ENCODE data around the gene ARHGEF25.
"Not testable (repeated sequence)": the region's sequence is repeated elsewhere in the genome, so short reads cannot be mapped to it uniquely, and the experiment has no call there.

The ARHGEF25 gene

GRCh38 chr12:57638096-57638495, 26.9 kb downstream of the ARHGEF25 start:
- Mint-ChIP-seq H3K4me1 (ENCODE audit: low read depth) (peaks cover 7% of the 10 kb centered on the region), H3K4me3 (no peak overlapping the region), H3K36me3 (ENCODE audit: low read depth) (no peaks in the 10 kb centered on the region), H3K9me3 (no peaks in the 10 kb centered on the region), H3K27ac (no peak overlapping the region), H3K27me3 (ENCODE audit: low read depth) (peaks cover 47% of the 10 kb centered on the region)
- no peak for DNase-seq (ENCODE audit: low spot score)

DNA sequence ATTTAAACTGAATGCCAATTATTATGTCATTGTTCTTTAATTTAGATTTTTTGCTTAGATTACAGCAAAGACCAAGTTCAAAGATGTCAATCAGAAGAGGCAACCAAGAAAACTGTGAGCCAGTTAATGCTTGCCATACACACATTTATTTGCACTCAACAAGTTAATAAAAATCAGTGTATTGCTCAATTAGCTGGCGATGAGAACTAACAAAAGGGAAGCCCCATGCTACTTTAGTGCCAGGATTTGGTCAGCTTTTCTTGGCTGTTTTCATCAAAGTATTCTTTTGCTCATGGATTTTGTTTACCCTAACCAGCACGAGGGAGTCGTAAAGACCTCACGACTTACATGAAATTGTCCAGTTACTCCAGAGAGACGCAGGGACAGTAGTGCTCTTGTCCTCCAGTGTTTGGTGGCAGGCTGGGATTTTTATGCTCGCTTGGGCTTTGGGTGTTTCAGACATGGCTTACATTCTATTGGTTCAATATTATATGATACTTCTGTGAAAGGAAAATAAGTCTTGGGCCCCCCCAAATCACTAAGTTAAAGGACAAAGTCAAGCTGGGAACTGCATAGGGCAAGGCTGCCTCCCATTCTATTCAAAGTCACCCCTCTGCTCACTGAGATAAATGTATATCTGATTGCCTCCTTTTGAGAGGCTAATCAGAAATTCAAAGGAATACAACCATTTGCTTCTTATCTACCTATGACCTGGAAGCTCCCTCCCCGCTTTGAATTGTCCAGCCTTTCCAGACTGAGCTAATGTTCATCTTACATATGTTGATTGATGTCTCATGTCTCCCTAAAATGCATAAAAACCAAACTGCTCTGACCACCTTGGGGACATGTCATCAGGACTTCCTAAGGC, 29.2 kb downstream of the ARHGEF25 start:
- H3K27me3 Mint-ChIP-seq (ENCODE audit: low read depth), result peaks cover 33% of the 10 kb centered on the region
- H3K36me3 Mint-ChIP-seq (ENCODE audit: low read depth), result no peaks in the 10 kb centered on the region
- H3K27ac Mint-ChIP-seq, result no peak overlapping the region
- H3K9me3 Mint-ChIP-seq, result peaks cover 4% of the 10 kb centered on the region
- no peak overlapping the region for H3K4me3 Mint-ChIP-seq
- no peak for DNase-seq (ENCODE audit: low spot score)
- H3K4me1 Mint-ChIP-seq (ENCODE audit: low read depth), result peaks cover 1% of the 10 kb centered on the region

GRCh38 chr12:57641699-57642442, 30.6 kb downstream of the ARHGEF25 start:
- no peak overlapping the region for H3K4me3 Mint-ChIP-seq
- H3K4me1 Mint-ChIP-seq (ENCODE audit: low read depth), result peaks cover 1% of the 10 kb centered on the region
- peaks cover 9% of the 10 kb centered on the region for H3K9me3 Mint-ChIP-seq
- peaks cover 30% of the 10 kb centered on the region for H3K27me3 Mint-ChIP-seq (ENCODE audit: low read depth)
- no peak for DNase-seq (ENCODE audit: low spot score)
- H3K36me3 Mint-ChIP-seq (ENCODE audit: low read depth), result peaks cover 1% of the 10 kb centered on the region
- H3K27ac Mint-ChIP-seq, result no peak overlapping the region

GRCh38 chr12:57645990-57646658, 34.9 kb downstream of the ARHGEF25 start:
- not testable (repeated sequence) for H3K27ac Mint-ChIP-seq; H3K36me3 Mint-ChIP-seq (ENCODE audit: low read depth); H3K27me3 Mint-ChIP-seq (ENCODE audit: low read depth); H3K4me3 Mint-ChIP-seq; DNase-seq (ENCODE audit: low spot score); H3K9me3 Mint-ChIP-seq; H3K4me1 Mint-ChIP-seq (ENCODE audit: low read depth)

- H3K27ac Mint-ChIP-seq; H3K27me3 Mint-ChIP-seq (ENCODE audit: low read depth); H3K4me1 Mint-ChIP-seq (ENCODE audit: low read depth); H3K36me3 Mint-ChIP-seq (ENCODE audit: low read depth); DNase-seq (ENCODE audit: low spot score); H3K9me3 Mint-ChIP-seq; H3K4me3 Mint-ChIP-seq: not testable (repeated sequence)
Measured at GRCh38 chr12:57646659-57647049, 35.4 kb downstream of the ARHGEF25 start.

- peaks cover 8% of the 10 kb centered on the region for H3K9me3 Mint-ChIP-seq
- H3K4me1 Mint-ChIP-seq (ENCODE audit: low read depth), result no peaks in the 10 kb centered on the region
- no peak overlapping the region for H3K4me3 Mint-ChIP-seq
- H3K36me3 Mint-ChIP-seq (ENCODE audit: low read depth), result no peaks in the 10 kb centered on the region
- DNase-seq (ENCODE audit: low spot score), result no peak
- H3K27ac Mint-ChIP-seq, result no peak overlapping the region
- H3K27me3 Mint-ChIP-seq (ENCODE audit: low read depth), result no peaks in the 10 kb centered on the region
Measured at GRCh38 chr12:57654042-57654441, 42.8 kb downstream of the ARHGEF25 start.

DNA sequence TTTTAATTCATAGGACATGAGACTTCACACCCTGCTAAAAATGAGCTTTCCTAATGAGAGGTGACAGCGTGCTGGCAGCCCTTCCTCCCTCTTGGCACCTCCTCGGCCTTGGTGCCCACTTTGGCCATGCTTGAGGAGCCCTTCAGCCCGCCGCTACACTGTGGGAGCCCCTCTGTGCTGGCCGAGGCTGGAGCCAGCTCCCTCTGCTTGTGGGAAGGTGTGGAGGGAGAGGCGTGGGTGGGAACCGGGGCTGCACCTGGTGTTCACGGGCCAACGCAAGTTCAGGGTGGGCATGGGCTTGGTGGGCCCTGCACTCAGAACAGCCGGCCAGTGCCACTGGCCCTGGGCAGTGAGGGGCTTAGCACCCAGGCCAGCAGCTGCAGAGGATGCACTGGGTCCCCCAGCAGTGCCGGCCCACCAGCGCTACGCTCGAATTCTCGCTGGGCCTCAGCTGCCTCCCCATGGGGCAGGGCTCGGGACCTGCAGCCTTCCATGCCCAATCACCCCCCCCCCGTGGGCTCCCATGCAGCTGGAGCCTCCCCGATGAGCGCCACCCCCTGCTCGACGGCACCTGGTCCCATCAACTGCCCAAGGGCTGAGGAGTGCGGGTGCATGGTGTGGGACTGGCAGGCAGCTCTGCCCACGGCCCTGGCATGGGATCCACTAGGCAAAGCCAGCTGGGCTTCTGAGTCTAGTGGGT, 44.5 kb downstream of the ARHGEF25 start:
- Mint-ChIP-seq H3K4me1 (ENCODE audit: low read depth) (no peaks in the 10 kb centered on the region), H3K4me3 (no peak overlapping the region), H3K27ac (no peak overlapping the region), H3K36me3 (ENCODE audit: low read depth) (no peaks in the 10 kb centered on the region), H3K27me3 (ENCODE audit: low read depth) (no peaks in the 10 kb centered on the region), H3K9me3 (peaks cover 8% of the 10 kb centered on the region)
- no peak for DNase-seq (ENCODE audit: low spot score)

DNA sequence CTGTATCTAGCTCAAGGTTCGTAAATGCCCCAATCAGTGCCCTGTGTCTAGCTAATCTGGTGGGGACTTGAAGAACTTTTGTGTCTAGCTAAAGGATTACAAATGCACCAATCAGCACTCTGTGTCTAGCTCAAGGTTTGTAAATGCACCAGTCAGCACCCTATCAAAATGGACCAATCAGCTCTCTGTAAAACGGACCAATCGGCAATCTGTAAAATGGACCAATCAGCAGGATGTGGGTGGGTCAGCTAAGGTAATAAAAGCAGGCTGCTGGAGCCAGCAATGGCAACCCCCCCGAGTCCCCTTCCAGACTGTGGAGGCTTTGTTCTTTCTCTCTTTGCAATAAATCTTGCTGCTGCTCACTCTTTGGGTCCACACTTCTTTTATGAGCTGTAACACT, 45.2 kb downstream of the ARHGEF25 start:
- H3K27me3 Mint-ChIP-seq (ENCODE audit: low read depth); DNase-seq (ENCODE audit: low spot score); H3K4me1 Mint-ChIP-seq (ENCODE audit: low read depth); H3K4me3 Mint-ChIP-seq; H3K36me3 Mint-ChIP-seq (ENCODE audit: low read depth); H3K27ac Mint-ChIP-seq: not testable (repeated sequence)
- H3K9me3 Mint-ChIP-seq, result peaks cover 14% of the 10 kb centered on the region

DNA sequence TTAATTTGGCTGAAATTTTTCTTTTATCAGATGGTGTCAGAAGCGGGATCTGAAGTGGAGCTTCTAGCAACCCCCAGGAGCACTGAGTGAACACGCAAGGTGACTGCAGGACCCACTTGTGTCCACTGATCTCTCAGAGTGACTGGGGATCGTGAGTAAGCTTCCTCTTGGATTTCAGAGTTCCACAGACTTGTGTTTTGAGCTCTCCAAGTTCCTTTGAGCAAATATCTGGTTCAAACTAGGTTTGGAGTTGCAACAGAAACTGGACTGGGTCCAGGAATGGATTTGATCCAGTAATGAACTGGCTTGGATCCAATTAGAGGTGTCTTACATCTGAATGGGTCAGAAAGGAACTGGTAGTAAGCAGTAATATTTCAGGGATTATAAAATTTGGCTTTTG, 46.5 kb downstream of the ARHGEF25 start:
- no peak for DNase-seq (ENCODE audit: low spot score)
- Mint-ChIP-seq H3K4me3 (no peak overlapping the region), H3K27ac (no peak overlapping the region), H3K36me3 (ENCODE audit: low read depth) (no peaks in the 10 kb centered on the region), H3K4me1 (ENCODE audit: low read depth) (no peaks in the 10 kb centered on the region), H3K27me3 (ENCODE audit: low read depth) (no peaks in the 10 kb centered on the region), H3K9me3 (peaks cover 18% of the 10 kb centered on the region)

GRCh38 chr12:57658890-57659289, 47.7 kb downstream of the ARHGEF25 start:
- no peaks in the 10 kb centered on the region for H3K36me3 Mint-ChIP-seq (ENCODE audit: low read depth)
- H3K4me3 Mint-ChIP-seq, result no peak overlapping the region
- H3K4me1 Mint-ChIP-seq (ENCODE audit: low read depth), result no peaks in the 10 kb centered on the region
- no peak overlapping the region for H3K27ac Mint-ChIP-seq
- peaks cover 15% of the 10 kb centered on the region for H3K9me3 Mint-ChIP-seq
- no peak for DNase-seq (ENCODE audit: low spot score)
- no peaks in the 10 kb centered on the region for H3K27me3 Mint-ChIP-seq (ENCODE audit: low read depth)

GRCh38 chr12:57661376-57661775, 50.1 kb downstream of the ARHGEF25 start:
- Mint-ChIP-seq H3K27ac (no peak overlapping the region), H3K27me3 (ENCODE audit: low read depth) (no peaks in the 10 kb centered on the region), H3K9me3 (peaks cover 10% of the 10 kb centered on the region)

DNA sequence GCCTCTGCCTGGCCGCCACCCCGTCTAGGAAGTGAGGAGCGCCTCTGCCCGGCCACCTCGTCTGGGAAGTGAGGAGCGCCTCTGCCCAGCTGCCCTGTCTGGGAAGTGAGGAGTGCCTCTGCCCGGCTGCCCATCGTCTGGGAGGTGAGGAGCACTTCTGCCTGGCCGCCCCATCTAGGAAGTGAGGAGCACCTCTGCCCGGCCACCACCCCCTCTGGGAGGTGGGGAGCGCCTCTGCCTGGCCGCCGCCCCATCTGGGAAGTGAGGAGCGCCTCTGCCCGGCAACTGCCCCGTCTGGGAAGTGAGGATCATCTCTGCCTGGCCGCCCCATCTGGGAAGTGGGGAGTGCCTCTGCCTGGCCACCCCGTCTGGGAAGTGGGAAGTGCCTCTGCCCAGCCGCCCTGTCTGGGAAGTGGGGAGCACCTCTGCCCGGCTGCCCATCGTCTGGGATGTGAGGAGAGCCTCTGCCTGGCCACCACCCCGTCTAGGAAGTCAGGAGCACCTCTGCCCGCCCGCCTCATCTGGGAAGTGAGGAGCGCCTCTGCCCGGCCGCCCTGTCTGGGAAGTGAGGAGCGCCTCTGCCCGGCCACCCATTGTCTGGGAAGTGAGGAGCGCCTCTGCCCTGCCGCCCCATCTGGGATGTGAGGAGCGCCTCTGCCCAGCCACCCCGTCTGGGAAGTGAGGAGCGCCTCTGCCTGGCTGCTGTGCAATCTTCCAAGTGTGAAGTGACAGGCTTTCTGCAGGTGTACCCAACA, 54.0 kb downstream of the ARHGEF25 start:
- not testable (repeated sequence) for H3K4me1 Mint-ChIP-seq (ENCODE audit: low read depth); H3K9me3 Mint-ChIP-seq; H3K36me3 Mint-ChIP-seq (ENCODE audit: low read depth); DNase-seq (ENCODE audit: low spot score); H3K27me3 Mint-ChIP-seq (ENCODE audit: low read depth); H3K27ac Mint-ChIP-seq; H3K4me3 Mint-ChIP-seq

More at GRCh38 chr12:57661376-57661775, 50.1 kb downstream of the ARHGEF25 start:
- Mint-ChIP-seq H3K4me3 (no peak overlapping the region), H3K36me3 (ENCODE audit: low read depth) (no peaks in the 10 kb centered on the region), H3K4me1 (ENCODE audit: low read depth) (no peaks in the 10 kb centered on the region)
- DNase-seq (ENCODE audit: low spot score), result no peak

All from T-helper 2 cell treated with Interferon-gamma antibody and Interleukin-4, amounts not matched to agents 5 μg/mL and 100 μg/mL, for 36 hours (primary cell).